GM06990 (cell line): ENCODE results near the gene EPHA1.

Source experiments
- DNase-seq: peaks from one replicate; pipeline ENCODE4 v3.0.0-alpha.2; 2011; ENCODE audit not compliant: insufficient read length; ENCODE audit errors: extremely low read depth
- H3K27me3 ChIP-seq: replicated peaks from 2 replicates; pipeline ENCODE4 v1.6.0; 2011; ENCODE audit warnings: low read length; ENCODE audit not compliant: control insufficient read depth, insufficient read depth
- H3K36me3 ChIP-seq: 2 replicates; pipeline ENCODE4 v1.5.1; 2011; ENCODE audit warnings: low read length; ENCODE audit not compliant: control insufficient read depth, insufficient read depth
- H3K4me3 ChIP-seq: replicated peaks from 2 replicates; pipeline ENCODE4 v1.5.1; 2011; ENCODE audit warnings: low read depth, mild to moderate bottlenecking, control low read depth, low read length
- TF ChIP-seq, protein P1 (sequence below): IDR thresholded peaks from 2 replicates; pipeline ENCODE4 v1.5.1; 2011; ENCODE audit warnings: low read length, control low read depth, mild to moderate bottlenecking, inconsistent platforms; ENCODE audit not compliant: insufficient read depth, poor library complexity, severe bottlenecking

EPHA1 gene

DNA sequence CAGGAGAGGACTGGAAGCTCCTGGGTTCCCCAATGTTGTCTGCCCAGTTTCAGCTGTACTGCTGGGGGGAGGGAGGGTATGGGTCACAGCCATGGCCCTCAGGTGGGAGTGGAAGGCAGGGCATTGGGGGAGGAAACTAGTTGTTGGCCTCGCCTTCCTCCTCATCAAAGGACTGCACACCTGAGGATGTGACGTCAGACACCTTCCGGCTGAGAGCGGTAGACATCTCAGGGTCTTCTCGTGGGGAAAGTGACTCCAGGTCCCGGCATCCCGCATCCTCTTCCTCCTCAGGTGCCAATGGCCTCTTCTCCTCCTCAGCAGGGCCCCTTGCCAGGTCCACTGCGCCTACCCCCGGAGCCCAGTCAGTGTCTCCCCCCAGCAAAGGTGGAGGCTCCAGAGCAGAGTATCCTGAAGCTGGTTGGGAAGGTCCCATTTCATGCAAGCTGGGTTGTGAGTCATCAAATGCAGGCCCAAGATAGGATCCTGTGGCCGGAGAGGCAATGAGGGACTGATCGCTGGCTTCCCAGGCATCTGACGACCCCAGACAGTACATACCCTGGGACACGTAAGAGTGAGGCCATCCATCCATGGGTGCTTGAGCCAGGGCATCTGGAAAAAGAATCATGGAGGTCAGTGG, 52.1 kb downstream of the EPHA1 start:
- DNase-seq, result no peak

DNA sequence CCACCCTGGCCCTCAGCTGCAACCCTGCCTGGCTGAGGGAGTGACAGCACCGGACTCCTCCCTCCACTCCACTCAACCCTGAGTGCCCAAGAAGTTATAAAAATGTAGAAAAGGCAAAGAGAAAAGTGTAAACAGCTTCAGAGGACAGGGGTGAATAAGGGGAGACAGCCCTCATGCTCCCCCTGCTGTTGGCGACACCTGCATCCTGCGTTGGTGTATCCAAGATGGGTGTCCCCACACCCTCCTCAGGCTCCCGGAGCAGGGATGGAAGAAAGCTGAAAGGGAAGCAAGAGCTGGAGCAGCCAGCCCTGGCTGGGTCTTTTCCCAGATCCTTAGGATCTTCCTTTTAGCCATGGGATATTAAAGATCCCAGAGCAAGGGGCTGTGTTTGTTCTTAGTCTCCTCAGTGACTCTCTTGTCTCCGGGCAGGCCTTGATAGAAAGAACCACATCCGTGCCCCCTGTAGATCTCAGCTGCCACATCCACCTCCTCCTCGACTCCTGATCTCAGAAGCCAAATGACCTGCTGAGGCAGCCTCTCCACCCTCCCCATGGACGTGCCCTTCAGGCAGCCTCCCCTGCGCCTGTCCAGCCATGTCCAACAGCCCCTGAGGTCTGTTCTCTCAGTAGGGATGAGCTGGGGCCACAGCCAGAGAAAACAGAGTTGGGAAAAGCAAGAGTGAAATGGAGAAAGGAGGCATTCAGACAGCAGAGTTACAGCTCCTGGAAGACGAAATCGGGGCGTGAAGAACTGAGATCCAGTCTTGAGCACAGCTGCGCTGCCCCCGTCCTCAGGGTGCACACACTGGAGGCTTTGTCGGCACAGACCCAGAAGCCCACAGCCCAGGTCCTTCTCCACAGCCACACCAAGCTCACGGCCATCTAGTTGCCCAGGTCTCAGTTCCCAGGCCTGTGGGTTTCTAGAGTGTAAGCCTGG, 52.9 kb downstream of the EPHA1 start:
- H3K4me3 ChIP-seq, result no peak overlapping the region
- no peak for DNase-seq
- H3K27me3 ChIP-seq, result peaks cover 3% of the 10 kb centered on the region; the same call in 1 of the 2 replicates
- TF ChIP-seq, protein P1, sequence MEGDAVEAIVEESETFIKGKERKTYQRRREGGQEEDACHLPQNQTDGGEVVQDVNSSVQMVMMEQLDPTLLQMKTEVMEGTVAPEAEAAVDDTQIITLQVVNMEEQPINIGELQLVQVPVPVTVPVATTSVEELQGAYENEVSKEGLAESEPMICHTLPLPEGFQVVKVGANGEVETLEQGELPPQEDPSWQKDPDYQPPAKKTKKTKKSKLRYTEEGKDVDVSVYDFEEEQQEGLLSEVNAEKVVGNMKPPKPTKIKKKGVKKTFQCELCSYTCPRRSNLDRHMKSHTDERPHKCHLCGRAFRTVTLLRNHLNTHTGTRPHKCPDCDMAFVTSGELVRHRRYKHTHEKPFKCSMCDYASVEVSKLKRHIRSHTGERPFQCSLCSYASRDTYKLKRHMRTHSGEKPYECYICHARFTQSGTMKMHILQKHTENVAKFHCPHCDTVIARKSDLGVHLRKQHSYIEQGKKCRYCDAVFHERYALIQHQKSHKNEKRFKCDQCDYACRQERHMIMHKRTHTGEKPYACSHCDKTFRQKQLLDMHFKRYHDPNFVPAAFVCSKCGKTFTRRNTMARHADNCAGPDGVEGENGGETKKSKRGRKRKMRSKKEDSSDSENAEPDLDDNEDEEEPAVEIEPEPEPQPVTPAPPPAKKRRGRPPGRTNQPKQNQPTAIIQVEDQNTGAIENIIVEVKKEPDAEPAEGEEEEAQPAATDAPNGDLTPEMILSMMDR, result no peak
- H3K36me3 ChIP-seq, result no peaks in the 10 kb centered on the region

More for the DNA sequence above, 52.1 kb downstream of the EPHA1 start:
- TF ChIP-seq, protein P1, result no peak
- H3K36me3 ChIP-seq, result no peaks in the 10 kb centered on the region
- H3K27me3 ChIP-seq, result peaks cover 3% of the 10 kb centered on the region; the same call in 1 of the 2 replicates
- H3K4me3 ChIP-seq, result no peak overlapping the region

DNA sequence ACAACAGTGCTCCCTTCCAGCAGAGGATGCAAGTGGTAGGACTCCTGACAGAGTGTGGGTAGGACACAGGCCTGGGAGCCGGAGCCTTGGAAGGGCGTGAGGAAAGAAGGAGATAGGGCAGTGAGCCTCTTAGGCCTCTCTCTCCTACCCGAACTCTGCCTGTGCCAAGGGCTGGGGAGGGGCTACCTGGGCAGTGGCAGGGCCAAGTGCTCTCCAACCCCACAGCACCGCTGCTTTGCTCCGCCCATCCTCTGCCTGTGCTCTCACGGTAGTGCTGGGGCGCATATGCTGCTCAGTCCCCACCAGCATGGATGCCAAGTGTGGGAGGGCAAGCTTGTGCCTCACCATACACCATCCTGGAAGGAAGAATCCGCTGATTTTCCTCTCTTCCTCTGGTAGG, 53.7 kb downstream of the EPHA1 start:
- TF ChIP-seq, protein P1, result no peak
- DNase-seq, result no peak
- Histone ChIP-seq H3K36me3 (no peaks in the 10 kb centered on the region), H3K27me3 (peaks cover 3% of the 10 kb centered on the region; the same call in 1 of the 2 replicates), H3K4me3 (no peak overlapping the region)

DNA sequence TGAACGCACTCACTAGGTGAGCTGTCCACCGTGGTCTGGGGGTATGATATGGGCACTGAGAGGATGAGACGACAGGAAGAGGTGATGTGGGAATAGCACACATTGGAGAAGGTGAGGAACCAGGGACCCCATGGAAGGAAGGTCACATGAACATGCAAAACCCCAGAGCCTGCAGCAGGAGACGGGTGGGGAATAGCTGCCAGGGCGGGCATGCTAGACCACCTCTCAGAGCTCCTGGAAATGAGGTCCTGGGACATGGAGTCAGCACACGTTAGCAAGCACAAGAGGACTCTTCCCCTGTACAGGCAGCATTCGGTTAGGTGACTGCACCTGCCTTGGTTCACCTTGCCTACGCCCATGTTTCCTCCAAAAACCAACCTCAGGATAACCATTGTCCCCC, 54.3 kb downstream of the EPHA1 start:
- peaks cover 3% of the 10 kb centered on the region for H3K27me3 ChIP-seq
- TF ChIP-seq, protein P1, result no peak
- no peak overlapping the region for H3K4me3 ChIP-seq
- no peak for DNase-seq
- H3K36me3 ChIP-seq, result no peaks in the 10 kb centered on the region

DNA sequence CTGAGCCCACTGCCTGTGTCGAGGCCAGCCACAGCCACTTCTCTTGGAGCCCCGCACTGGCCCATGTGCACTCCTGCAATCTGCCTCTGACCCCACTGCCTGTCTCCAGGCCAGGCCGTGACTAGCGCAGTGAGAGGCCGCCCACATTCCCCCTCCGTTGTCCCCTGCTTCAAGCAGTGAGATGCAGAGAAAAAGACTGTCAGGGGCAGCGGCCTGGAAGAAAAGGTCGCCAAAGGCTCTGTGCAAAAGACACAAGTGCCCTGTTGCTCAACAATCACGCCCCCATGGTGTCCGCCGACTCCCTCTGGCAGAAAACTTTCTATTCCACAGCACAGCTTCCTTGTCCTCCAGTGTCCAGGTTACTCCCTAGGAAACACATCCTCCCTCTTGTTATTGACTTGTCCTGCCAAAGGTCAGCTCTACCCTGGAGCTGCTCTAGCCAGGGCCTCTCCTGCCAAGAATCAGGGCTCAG, 56.1 kb downstream of the EPHA1 start:
- H3K36me3 ChIP-seq, result no peaks in the 10 kb centered on the region
- TF ChIP-seq, protein P1, result no peak
- H3K4me3 ChIP-seq, result no peak overlapping the region
- DNase-seq, result no peak
- H3K27me3 ChIP-seq, result peaks cover 3% of the 10 kb centered on the region
